ENCODE data around the gene NIT1. TPM values are rescaled to one million over a fixed set of nuclear protein-coding genes. Genes with fewer than 3 reads are reported as not detected.

The NIT1 gene
- total and polyA plus RNA-seq, 2 experiments from 2014 or later: 41.3 to 48.9 TPM

DNA sequence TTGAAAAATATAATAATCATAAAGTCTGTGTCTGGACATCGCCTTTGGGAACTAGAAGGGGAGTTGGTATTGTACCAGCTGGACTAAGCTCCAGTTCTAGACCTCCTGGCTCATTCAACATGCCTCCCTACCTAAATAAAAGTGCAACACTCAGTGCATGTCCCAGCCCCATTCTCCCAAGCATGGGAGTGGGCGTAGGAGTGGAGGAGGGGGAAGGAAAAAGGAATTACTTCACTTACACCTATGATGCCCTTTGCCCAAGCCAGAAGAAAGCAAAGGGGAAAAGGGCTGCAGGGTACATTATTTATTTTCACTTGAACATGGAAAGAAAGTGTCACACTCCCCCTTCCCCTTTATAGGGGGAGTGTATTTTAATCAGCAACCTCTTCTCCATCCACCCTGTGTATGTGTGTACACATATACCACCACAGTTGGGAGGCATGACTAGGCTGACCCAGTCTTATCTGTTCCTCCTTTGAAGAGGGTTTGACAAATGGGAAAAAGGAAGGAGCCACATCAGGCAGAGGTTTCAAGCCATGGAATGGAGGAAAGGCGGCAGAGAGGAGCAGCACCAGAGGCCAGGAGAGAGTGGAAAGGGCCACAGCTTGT is 3.2 kb downstream of the NIT1 start:
- H3K79me2 ChIP-seq: peaks cover 51% of the 10 kb centered on the region
- peak overlapping the region; percentile 95 for H3K27ac ChIP-seq
- H4K20me1 ChIP-seq (ENCODE audit: insufficient read depth, poor library complexity, severe bottlenecking): no peaks in the 10 kb centered on the region
- H3K9me3 ChIP-seq (ENCODE audit: low read depth): no peaks in the 10 kb centered on the region
- WGBS (ENCODE audit: low lambda C conversion rate, missing lambda C conversion rate): 95% methylated on average over 3 of the region's 3 CpGs
- peaks cover 28% of the 10 kb centered on the region for H3K4me1 ChIP-seq (ENCODE audit: insufficient read depth)
- H3K9me2 ChIP-seq (replicated peaks; ENCODE audit: insufficient read depth): no peaks in the 10 kb centered on the region
- TF ChIP-seq EZH2phosphoT487 (IDR thresholded peaks at IDR 0.05; ENCODE audit: low read depth, severe bottlenecking, unreplicated experiment): no peak
- no peak for TF ChIP-seq EZH2 (IDR thresholded peaks at IDR 0.05; ENCODE audit: borderline replicate concordance)
- TF ChIP-seq, protein P1, sequence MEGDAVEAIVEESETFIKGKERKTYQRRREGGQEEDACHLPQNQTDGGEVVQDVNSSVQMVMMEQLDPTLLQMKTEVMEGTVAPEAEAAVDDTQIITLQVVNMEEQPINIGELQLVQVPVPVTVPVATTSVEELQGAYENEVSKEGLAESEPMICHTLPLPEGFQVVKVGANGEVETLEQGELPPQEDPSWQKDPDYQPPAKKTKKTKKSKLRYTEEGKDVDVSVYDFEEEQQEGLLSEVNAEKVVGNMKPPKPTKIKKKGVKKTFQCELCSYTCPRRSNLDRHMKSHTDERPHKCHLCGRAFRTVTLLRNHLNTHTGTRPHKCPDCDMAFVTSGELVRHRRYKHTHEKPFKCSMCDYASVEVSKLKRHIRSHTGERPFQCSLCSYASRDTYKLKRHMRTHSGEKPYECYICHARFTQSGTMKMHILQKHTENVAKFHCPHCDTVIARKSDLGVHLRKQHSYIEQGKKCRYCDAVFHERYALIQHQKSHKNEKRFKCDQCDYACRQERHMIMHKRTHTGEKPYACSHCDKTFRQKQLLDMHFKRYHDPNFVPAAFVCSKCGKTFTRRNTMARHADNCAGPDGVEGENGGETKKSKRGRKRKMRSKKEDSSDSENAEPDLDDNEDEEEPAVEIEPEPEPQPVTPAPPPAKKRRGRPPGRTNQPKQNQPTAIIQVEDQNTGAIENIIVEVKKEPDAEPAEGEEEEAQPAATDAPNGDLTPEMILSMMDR (IDR thresholded peaks at IDR 0.05; ENCODE audit: poor library complexity): no peak
- H3K4me3 ChIP-seq: no peak overlapping the region
- no peaks in the 10 kb centered on the region for H3K27me3 ChIP-seq
- no peaks in the 10 kb centered on the region for H3K36me3 ChIP-seq (replicated peaks; ENCODE audit: insufficient read depth, low read depth)
- H2AFZ ChIP-seq: no peak overlapping the region
- DNase-seq (ENCODE audit: low spot score): no peak
- H3K4me2 ChIP-seq: no peak overlapping the region

GRCh38 chr1:161121834-161122233 is 3.9 kb downstream of the NIT1 start:
- peaks cover 51% of the 10 kb centered on the region for H3K79me2 ChIP-seq
- TF ChIP-seq EZH2 (IDR thresholded peaks at IDR 0.05; ENCODE audit: borderline replicate concordance): no peak
- WGBS (ENCODE audit: low lambda C conversion rate, missing lambda C conversion rate): 89% methylated on average over 4 of the region's 4 CpGs

GRCh38 chr1:161122967-161123366 is 5.1 kb downstream of the NIT1 start:
- Histone ChIP-seq H4K20me1 (ENCODE audit: insufficient read depth, poor library complexity, severe bottlenecking) (no peaks in the 10 kb centered on the region), H3K9me2 (replicated peaks; ENCODE audit: insufficient read depth) (no peaks in the 10 kb centered on the region), H3K4me2 (no peak overlapping the region), H3K36me3 (replicated peaks; ENCODE audit: insufficient read depth, low read depth) (no peaks in the 10 kb centered on the region), H3K4me1 (ENCODE audit: insufficient read depth) (peaks cover 17% of the 10 kb centered on the region), H3K4me3 (no peak overlapping the region), H3K27ac (no peak overlapping the region), H3K79me2 (peaks cover 53% of the 10 kb centered on the region), H3K27me3 (no peaks in the 10 kb centered on the region), H2AFZ (no peak overlapping the region), H3K9me3 (ENCODE audit: low read depth) (no peaks in the 10 kb centered on the region)
- TF ChIP-seq EZH2 (IDR thresholded peaks at IDR 0.05; ENCODE audit: borderline replicate concordance) (no peak), EZH2phosphoT487 (IDR thresholded peaks at IDR 0.05; ENCODE audit: low read depth, severe bottlenecking, unreplicated experiment) (no peak)
- TF ChIP-seq, protein P1 (IDR thresholded peaks at IDR 0.05; ENCODE audit: poor library complexity): no peak
- DNase-seq (ENCODE audit: low spot score): no peak
- 93% methylated on average over 6 of the region's 6 CpGs for WGBS (ENCODE audit: low lambda C conversion rate, missing lambda C conversion rate)

More at GRCh38 chr1:161121834-161122233, 3.9 kb downstream of the NIT1 start:
- no peak overlapping the region for H3K4me3 ChIP-seq
- no peak for DNase-seq (ENCODE audit: low spot score)
- no peaks in the 10 kb centered on the region for H3K36me3 ChIP-seq (replicated peaks; ENCODE audit: insufficient read depth, low read depth)
- H3K9me3 ChIP-seq (ENCODE audit: low read depth): no peaks in the 10 kb centered on the region
- no peak overlapping the region for H2AFZ ChIP-seq
- no peak overlapping the region for H3K27ac ChIP-seq
- no peaks in the 10 kb centered on the region for H3K9me2 ChIP-seq (replicated peaks; ENCODE audit: insufficient read depth)
- no peak overlapping the region for H3K4me2 ChIP-seq
- H3K27me3 ChIP-seq: no peaks in the 10 kb centered on the region
- H3K4me1 ChIP-seq (ENCODE audit: insufficient read depth): peaks cover 21% of the 10 kb centered on the region
- no peaks in the 10 kb centered on the region for H4K20me1 ChIP-seq (ENCODE audit: insufficient read depth, poor library complexity, severe bottlenecking)

DNA sequence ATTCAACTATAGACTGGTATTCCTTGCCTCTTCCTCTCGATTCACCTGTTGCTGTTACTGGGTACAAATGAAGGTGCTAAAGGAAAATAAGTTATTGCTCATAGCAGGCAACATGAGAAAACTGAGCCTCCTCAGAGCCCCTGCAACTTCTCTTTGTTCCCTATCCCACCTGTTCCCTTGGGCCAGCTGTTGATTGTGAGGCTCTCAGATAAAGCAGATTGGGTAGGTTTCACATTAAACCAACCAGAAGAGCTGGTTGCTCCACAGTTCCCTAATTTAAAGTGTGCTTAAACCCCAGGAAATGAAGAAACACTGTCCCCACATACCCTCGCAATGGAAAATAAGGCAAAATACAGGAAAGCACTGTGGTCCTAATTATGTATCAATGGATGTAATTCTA is 9.7 kb downstream of the NIT1 start:
- peaks cover 78% of the 10 kb centered on the region for H3K79me2 ChIP-seq
- no peaks in the 10 kb centered on the region for H3K27me3 ChIP-seq
- H3K9me3 ChIP-seq (ENCODE audit: low read depth): no peaks in the 10 kb centered on the region
- H4K20me1 ChIP-seq (ENCODE audit: insufficient read depth, poor library complexity, severe bottlenecking): no peaks in the 10 kb centered on the region
- no peak overlapping the region for H3K4me3 ChIP-seq
- TF ChIP-seq EZH2 (IDR thresholded peaks at IDR 0.05; ENCODE audit: borderline replicate concordance) (no peak), EZH2phosphoT487 (IDR thresholded peaks at IDR 0.05; ENCODE audit: low read depth, severe bottlenecking, unreplicated experiment) (no peak)
- TF ChIP-seq, protein P1 (IDR thresholded peaks at IDR 0.05; ENCODE audit: poor library complexity): no peak
- no peak for DNase-seq (ENCODE audit: low spot score)
- no peak overlapping the region for H3K4me2 ChIP-seq
- H3K27ac ChIP-seq: no peak overlapping the region
- H3K36me3 ChIP-seq (replicated peaks; ENCODE audit: insufficient read depth, low read depth): no peaks in the 10 kb centered on the region
- no peaks in the 10 kb centered on the region for H3K9me2 ChIP-seq (replicated peaks; ENCODE audit: insufficient read depth)
- WGBS (ENCODE audit: low lambda C conversion rate, missing lambda C conversion rate): 85% methylated on average over 2 of the region's 2 CpGs
- peaks cover 9% of the 10 kb centered on the region for H3K4me1 ChIP-seq (ENCODE audit: insufficient read depth)
- H2AFZ ChIP-seq: no peak overlapping the region
